HEK293 (cell line): Measurements from ENCODE around the gene PPIL4.

Experiments
- ATF2 ChIP-seq: fragments of 450-650 bp; formaldehyde crosslinking; IDR thresholded peaks from 2 replicates; pipeline ENCODE4 v1.5.1; 2016; ENCODE audit warnings: missing biosample characterization, missing genetic modification characterization, low read depth
- EGR2 ChIP-seq: fragments of 450-650 bp; formaldehyde crosslinking; IDR thresholded peaks from 2 replicates; pipeline ENCODE4 v1.5.1; 2016; ENCODE audit warnings: low read depth, missing biosample characterization, missing genetic modification characterization
- HIC1 ChIP-seq: fragments of 450-650 bp; formaldehyde crosslinking; IDR thresholded peaks from 2 replicates; pipeline ENCODE4 v1.5.1; 2016; ENCODE audit warnings: missing biosample characterization, missing genetic modification characterization
- HOXC10 ChIP-seq: sonication (generic); formaldehyde crosslinking; IDR thresholded peaks from 2 replicates; pipeline ENCODE4 v1.8.1; 2023; ENCODE audit warnings: mild to moderate bottlenecking, missing genetic modification reagents
- KLF16 ChIP-seq: fragments of 450-650 bp; formaldehyde crosslinking; IDR thresholded peaks from 2 replicates; pipeline ENCODE4 v1.5.1; 2017; ENCODE audit warnings: missing biosample characterization, missing genetic modification characterization
- SETDB1 ChIP-seq: IDR thresholded peaks from one replicate; pipeline ENCODE4 v1.6.1; 2017; ENCODE audit warnings: mild to moderate bottlenecking, low read length, moderate library complexity, mixed read lengths; ENCODE audit not compliant: insufficient read length
- SP7 ChIP-seq: fragments of 450-650 bp; formaldehyde crosslinking; IDR thresholded peaks from 2 replicates; pipeline ENCODE4 v1.5.1; 2016; ENCODE audit warnings: missing biosample characterization, missing genetic modification characterization
- ZBTB20 ChIP-seq: fragments of 450-650 bp; formaldehyde crosslinking; IDR thresholded peaks from 2 replicates; pipeline ENCODE4 v1.5.1; 2016; ENCODE audit warnings: missing biosample characterization, missing genetic modification characterization
- ZBTB48 ChIP-seq: fragments of 450-650 bp; formaldehyde crosslinking; IDR thresholded peaks from 2 replicates; pipeline ENCODE4 v1.5.1; 2016; ENCODE audit warnings: missing biosample characterization, missing genetic modification characterization
- ZEB2 ChIP-seq: fragments of 450-650 bp; formaldehyde crosslinking; IDR thresholded peaks from 2 replicates; pipeline ENCODE4 v1.5.1; 2016; ENCODE audit warnings: missing biosample characterization, missing genetic modification characterization
- ZIC2 ChIP-seq: fragments of 450-650 bp; formaldehyde crosslinking; IDR thresholded peaks from 2 replicates; pipeline ENCODE4 v1.5.1; 2016; ENCODE audit warnings: missing biosample characterization, missing genetic modification characterization
- ZNF114 ChIP-seq: fragments of 450-650 bp; formaldehyde crosslinking; IDR thresholded peaks from 2 replicates; pipeline ENCODE4 v1.5.0; 2017; ENCODE audit warnings: missing biosample characterization, missing genetic modification characterization
- ZNF138 ChIP-seq: fragments of 450-650 bp; formaldehyde crosslinking; IDR thresholded peaks from 2 replicates; pipeline ENCODE4 v1.5.1; 2016; ENCODE audit warnings: missing biosample characterization, missing genetic modification characterization, borderline replicate concordance
- ZNF169 ChIP-seq: fragments of 450-650 bp; formaldehyde crosslinking; IDR thresholded peaks from 2 replicates; pipeline ENCODE4 v1.5.1; 2016; ENCODE audit warnings: missing biosample characterization, missing genetic modification characterization
- ZNF266 ChIP-seq: fragments of 450-650 bp; formaldehyde crosslinking; IDR thresholded peaks from 2 replicates; pipeline ENCODE4 v1.5.1; 2016; ENCODE audit warnings: missing biosample characterization, missing genetic modification characterization, low read depth
- ZNF302 ChIP-seq: fragments of 450-650 bp; formaldehyde crosslinking; IDR thresholded peaks from 2 replicates; pipeline ENCODE4 v1.5.1; 2016; ENCODE audit warnings: missing biosample characterization, missing genetic modification characterization, low read depth
- ZNF311 ChIP-seq: fragments of 450-650 bp; formaldehyde crosslinking; IDR thresholded peaks from 2 replicates; pipeline ENCODE4 v1.5.1; 2017; ENCODE audit warnings: missing biosample characterization, missing genetic modification characterization, borderline replicate concordance
- ZNF37A ChIP-seq: fragments of 450-650 bp; IDR thresholded peaks from 2 replicates; pipeline ENCODE4 v1.5.1; 2018; ENCODE audit warnings: missing biosample characterization, missing genetic modification characterization
- ZNF394 ChIP-seq: fragments of 450-650 bp; formaldehyde crosslinking; IDR thresholded peaks from 2 replicates; pipeline ENCODE4 v1.5.1; 2016; ENCODE audit warnings: missing biosample characterization, missing genetic modification characterization, mild to moderate bottlenecking, moderate library complexity, borderline replicate concordance
- ZNF549 ChIP-seq: fragments of 450-650 bp; IDR thresholded peaks from 2 replicates; pipeline ENCODE4 v1.5.1; 2018; ENCODE audit warnings: missing biosample characterization, missing genetic modification characterization, mild to moderate bottlenecking, inconsistent platforms, moderate library complexity
- ZNF585B ChIP-seq: fragments of 450-650 bp; formaldehyde crosslinking; IDR thresholded peaks from 2 replicates; pipeline ENCODE4 v1.5.1; 2016; ENCODE audit warnings: missing biosample characterization, missing genetic modification characterization
- ZNF621 ChIP-seq: fragments of 450-650 bp; formaldehyde crosslinking; IDR thresholded peaks from 2 replicates; pipeline ENCODE4 v1.5.1; 2017; ENCODE audit warnings: missing biosample characterization, missing genetic modification characterization
- ZNF664 ChIP-seq: fragments of 450-650 bp; formaldehyde crosslinking; IDR thresholded peaks from 2 replicates; pipeline ENCODE4 v1.5.1; 2016; ENCODE audit warnings: missing biosample characterization, missing genetic modification characterization
- ZNF701 ChIP-seq: fragments of 450-650 bp; formaldehyde crosslinking; IDR thresholded peaks from 2 replicates; pipeline ENCODE4 v1.5.1; 2016; ENCODE audit warnings: missing biosample characterization, missing genetic modification characterization
- ZNF768 ChIP-seq: fragments of 450-650 bp; formaldehyde crosslinking; IDR thresholded peaks from 2 replicates; pipeline ENCODE4 v1.5.1; 2018; ENCODE audit warnings: missing biosample characterization, mild to moderate bottlenecking, missing genetic modification characterization
- ZNF792 ChIP-seq: fragments of 450-650 bp; formaldehyde crosslinking; IDR thresholded peaks from 2 replicates; pipeline ENCODE4 v1.5.1; 2016; ENCODE audit warnings: missing biosample characterization, missing genetic modification characterization
- ZNF837 ChIP-seq: fragments of 450-650 bp; formaldehyde crosslinking; IDR thresholded peaks from 2 replicates; pipeline ENCODE4 v1.5.1; 2016; ENCODE audit warnings: missing biosample characterization, missing genetic modification characterization
- ZNF843 ChIP-seq: fragments of 450-650 bp; formaldehyde crosslinking; IDR thresholded peaks from 2 replicates; pipeline ENCODE4 v1.5.1; 2016; ENCODE audit warnings: missing biosample characterization, missing genetic modification characterization
- TF ChIP-seq, protein P1 (sequence below): fragments of 450-650 bp; formaldehyde crosslinking; conservative IDR thresholded peaks from 2 replicates; pipeline ENCODE4 v1.5.1; 2016; ENCODE audit warnings: low read depth, missing biosample characterization, missing genetic modification characterization
- TF ChIP-seq, protein P2 (sequence below): fragments of 450-650 bp; IDR thresholded peaks from 2 replicates; pipeline ENCODE4 v1.5.1; 2018; ENCODE audit warnings: missing biosample characterization, missing genetic modification characterization
- TF ChIP-seq, protein P3 (sequence below): fragments of 450-650 bp; formaldehyde crosslinking; IDR thresholded peaks from 2 replicates; pipeline ENCODE4 v1.5.1; 2016; ENCODE audit warnings: missing biosample characterization, missing genetic modification characterization

PPIL4 gene

DNA sequence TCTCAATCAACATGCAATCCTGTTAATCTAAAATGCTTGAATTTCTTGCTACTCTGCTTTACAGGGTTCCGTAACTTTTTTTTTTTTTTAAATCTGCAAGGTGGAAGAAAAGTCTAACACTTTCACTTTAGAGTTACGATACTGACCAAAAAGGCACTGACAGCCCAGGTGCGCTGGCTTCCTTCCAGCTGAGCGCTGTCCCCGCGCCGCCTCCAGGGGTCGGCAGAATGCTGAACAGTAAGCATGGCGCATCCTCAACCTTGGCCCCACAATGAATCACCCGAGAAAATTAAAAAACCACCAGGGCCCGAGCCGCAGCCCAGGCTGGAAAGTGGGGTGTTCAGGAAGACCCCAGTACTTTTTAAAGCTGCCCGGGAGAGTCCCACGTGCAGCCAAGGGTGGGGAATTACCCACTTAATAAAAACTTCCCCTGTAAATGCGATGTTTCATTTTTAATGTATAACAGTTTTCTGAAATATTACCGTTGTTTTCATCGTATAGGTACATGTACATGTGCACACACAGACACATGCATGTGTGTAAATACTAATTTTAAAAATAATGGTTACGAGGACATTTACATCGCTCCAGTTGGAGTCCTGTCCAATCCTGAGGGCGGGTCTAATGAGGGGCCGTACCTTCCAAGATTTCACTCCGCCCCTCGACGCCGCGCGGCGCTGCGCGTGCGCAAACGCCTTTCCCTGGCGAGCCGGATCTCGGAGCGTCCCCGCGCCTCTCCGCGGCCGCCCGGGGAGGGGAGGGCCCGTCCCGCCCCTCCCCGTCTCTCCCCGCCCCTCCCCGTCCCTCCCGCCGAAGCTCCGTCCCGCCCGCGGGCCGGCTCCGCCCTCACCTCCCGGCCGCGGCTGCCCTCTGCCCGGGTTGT, 19.9 kb upstream of the PPIL4 start, which contains the start of gene GINM1 (continued):
- TF ChIP-seq, protein P1, sequence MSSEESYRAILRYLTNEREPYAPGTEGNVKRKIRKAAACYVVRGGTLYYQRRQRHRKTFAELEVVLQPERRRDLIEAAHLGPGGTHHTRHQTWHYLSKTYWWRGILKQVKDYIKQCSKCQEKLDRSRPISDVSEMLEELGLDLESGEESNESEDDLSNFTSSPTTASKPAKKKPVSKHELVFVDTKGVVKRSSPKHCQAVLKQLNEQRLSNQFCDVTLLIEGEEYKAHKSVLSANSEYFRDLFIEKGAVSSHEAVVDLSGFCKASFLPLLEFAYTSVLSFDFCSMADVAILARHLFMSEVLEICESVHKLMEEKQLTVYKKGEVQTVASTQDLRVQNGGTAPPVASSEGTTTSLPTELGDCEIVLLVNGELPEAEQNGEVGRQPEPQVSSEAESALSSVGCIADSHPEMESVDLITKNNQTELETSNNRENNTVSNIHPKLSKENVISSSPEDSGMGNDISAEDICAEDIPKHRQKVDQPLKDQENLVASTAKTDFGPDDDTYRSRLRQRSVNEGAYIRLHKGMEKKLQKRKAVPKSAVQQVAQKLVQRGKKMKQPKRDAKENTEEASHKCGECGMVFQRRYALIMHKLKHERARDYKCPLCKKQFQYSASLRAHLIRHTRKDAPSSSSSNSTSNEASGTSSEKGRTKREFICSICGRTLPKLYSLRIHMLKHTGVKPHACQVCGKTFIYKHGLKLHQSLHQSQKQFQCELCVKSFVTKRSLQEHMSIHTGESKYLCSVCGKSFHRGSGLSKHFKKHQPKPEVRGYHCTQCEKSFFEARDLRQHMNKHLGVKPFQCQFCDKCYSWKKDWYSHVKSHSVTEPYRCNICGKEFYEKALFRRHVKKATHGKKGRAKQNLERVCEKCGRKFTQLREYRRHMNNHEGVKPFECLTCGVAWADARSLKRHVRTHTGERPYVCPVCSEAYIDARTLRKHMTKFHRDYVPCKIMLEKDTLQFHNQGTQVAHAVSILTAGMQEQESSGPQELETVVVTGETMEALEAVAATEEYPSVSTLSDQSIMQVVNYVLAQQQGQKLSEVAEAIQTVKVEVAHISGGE (tag by site-specific recombination) = 0 out of 2 replicates have a peak, but pooled peaks have one; percentile 13
- no peak for TF ChIP-seq ZNF138 (tag by site-specific recombination)
- TF ChIP-seq ZNF302 (tag by site-specific recombination) = no peak
- TF ChIP-seq KLF16 (tag by site-specific recombination) = no peak
- no peak for TF ChIP-seq ZNF311 (tag by site-specific recombination)
- TF ChIP-seq ZIC2 = no peak
- TF ChIP-seq ZBTB48 (tag by site-specific recombination) = 0 out of 2 replicates have a peak, but pooled peaks have one; percentile 42
- TF ChIP-seq ZBTB20 = peak; percentile 8; the same call in 1 of the 2 replicates
- TF ChIP-seq, protein P2, sequence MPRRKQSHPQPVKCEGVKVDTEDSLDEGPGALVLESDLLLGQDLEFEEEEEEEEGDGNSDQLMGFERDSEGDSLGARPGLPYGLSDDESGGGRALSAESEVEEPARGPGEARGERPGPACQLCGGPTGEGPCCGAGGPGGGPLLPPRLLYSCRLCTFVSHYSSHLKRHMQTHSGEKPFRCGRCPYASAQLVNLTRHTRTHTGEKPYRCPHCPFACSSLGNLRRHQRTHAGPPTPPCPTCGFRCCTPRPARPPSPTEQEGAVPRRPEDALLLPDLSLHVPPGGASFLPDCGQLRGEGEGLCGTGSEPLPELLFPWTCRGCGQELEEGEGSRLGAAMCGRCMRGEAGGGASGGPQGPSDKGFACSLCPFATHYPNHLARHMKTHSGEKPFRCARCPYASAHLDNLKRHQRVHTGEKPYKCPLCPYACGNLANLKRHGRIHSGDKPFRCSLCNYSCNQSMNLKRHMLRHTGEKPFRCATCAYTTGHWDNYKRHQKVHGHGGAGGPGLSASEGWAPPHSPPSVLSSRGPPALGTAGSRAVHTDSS = no peak
- TF ChIP-seq ZNF837 = no peak
- peak; percentile 49; the same call in 1 of the 2 replicates for TF ChIP-seq SP7
- no peak for TF ChIP-seq ZNF585B (tag by site-specific recombination)
- no peak for TF ChIP-seq ZNF114 (tag by site-specific recombination)
- no peak for TF ChIP-seq SETDB1
- TF ChIP-seq ZNF394 (tag by site-specific recombination) = no peak
- peak; percentile 84 for TF ChIP-seq ZEB2
- TF ChIP-seq ZNF664 (tag by site-specific recombination) = no peak
- no peak for TF ChIP-seq ZNF768
- TF ChIP-seq ZNF266 (tag by site-specific recombination) = no peak
- TF ChIP-seq ZNF169 (tag by site-specific recombination) = no peak
- TF ChIP-seq EGR2 (tag by site-specific recombination) = no peak
- TF ChIP-seq ZNF549 (tag by site-specific recombination) = no peak
- no peak; the same call in 1 of the 2 replicates for TF ChIP-seq HIC1 (tag by site-specific recombination)
- no peak for TF ChIP-seq ZNF701 (tag by site-specific recombination)
- no peak for TF ChIP-seq ZNF792 (tag by site-specific recombination)
- TF ChIP-seq ATF2 (tag by site-specific recombination) = no peak
- TF ChIP-seq ZNF621 (tag by site-specific recombination) = no peak
- no peak for TF ChIP-seq ZNF37A (tag by site-specific recombination)
- TF ChIP-seq HOXC10 (CRISPR knock-in tag) = no peak
- TF ChIP-seq, protein P3, sequence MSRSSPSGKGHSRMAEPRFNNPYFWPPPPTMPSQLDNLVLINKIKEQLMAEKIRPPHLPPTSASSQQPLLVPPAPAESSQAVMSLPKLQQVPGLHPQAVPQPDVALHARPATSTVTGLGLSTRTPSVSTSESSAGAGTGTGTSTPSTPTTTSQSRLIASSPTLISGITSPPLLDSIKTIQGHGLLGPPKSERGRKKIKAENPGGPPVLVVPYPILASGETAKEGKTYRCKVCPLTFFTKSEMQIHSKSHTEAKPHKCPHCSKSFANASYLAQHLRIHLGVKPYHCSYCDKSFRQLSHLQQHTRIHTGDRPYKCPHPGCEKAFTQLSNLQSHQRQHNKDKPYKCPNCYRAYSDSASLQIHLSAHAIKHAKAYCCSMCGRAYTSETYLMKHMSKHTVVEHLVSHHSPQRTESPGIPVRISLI = 0 out of 2 replicates have a peak, but pooled peaks have one; percentile 40
- 0 out of 2 replicates have a peak, but pooled peaks have one; percentile 16 for TF ChIP-seq ZNF843
